HG03135 (cell line): ENCODE results near the gene CDK11B.

Experiments
- ATAC-seq: cut with Tn5 transposase; IDR thresholded peaks from one replicate; pipeline ENCODE4 v1.9.1; 2021; ENCODE audit warnings: mild to moderate bottlenecking, moderate library complexity; ENCODE audit not compliant: unreplicated experiment

Gene CDK11B

GRCh38 chr1:1628754-1629429, 29.9 kb downstream of the CDK11B start:
- no peak for ATAC-seq

- no peak for ATAC-seq
These were observed 30.7 kb downstream of the CDK11B start for GRCh38 chr1:1627829-1628753.

GRCh38 chr1:1627261-1627828, 31.5 kb downstream of the CDK11B start:
- no peak for ATAC-seq

GRCh38 chr1:1626207-1627141, 32.3 kb downstream of the CDK11B start:
- no peak for ATAC-seq

- no peak for ATAC-seq
These were observed 33.0 kb downstream of the CDK11B start for GRCh38 chr1:1625824-1626206.

- no peak for ATAC-seq
These were observed 33.4 kb downstream of the CDK11B start for GRCh38 chr1:1625404-1625775.

- ATAC-seq: no peak
These were observed 34.1 kb downstream of the CDK11B start for GRCh38 chr1:1624443-1625403.

GRCh38 chr1:1623631-1624442, 35.0 kb downstream of the CDK11B start:
- no peak for ATAC-seq

- no peak for ATAC-seq
These were observed 35.6 kb downstream of the CDK11B start for GRCh38 chr1:1623181-1623630.

GRCh38 chr1:1622788-1623094, 36.1 kb downstream of the CDK11B start:
- no peak for ATAC-seq

GRCh38 chr1:1622010-1622787, 36.6 kb downstream of the CDK11B start:
- ATAC-seq: no peak

GRCh38 chr1:1621173-1622009, 37.4 kb downstream of the CDK11B start:
- no peak for ATAC-seq

GRCh38 chr1:1620433-1621139, 38.2 kb downstream of the CDK11B start:
- no peak for ATAC-seq

GRCh38 chr1:1619917-1620361, 38.9 kb downstream of the CDK11B start:
- no peak for ATAC-seq

GRCh38 chr1:1618396-1619068, 40.3 kb downstream of the CDK11B start:
- no peak for ATAC-seq

GRCh38 chr1:1617925-1618324, 40.9 kb downstream of the CDK11B start:
- no peak for ATAC-seq
